Heart right ventricle (tissue), 16 donors: ENCODE measurements around the gene MEF2B. TPM values are rescaled to one million over a fixed set of nuclear protein-coding genes. Genes with fewer than 3 reads are reported as not detected.

Experiments used
- ATAC-seq, 8 donors: fragments of 200-7000 bp; cut with Tn5 transposase; one replicate each; pipeline ENCODE4 v1.9.1; 2020; ENCODE audit warnings: mild to moderate bottlenecking in 8 of 8, moderate library complexity in 8 of 8, moderate number of reproducible peaks in 1 of 8
- DNase-seq, 2 donors: peaks; one replicate each; pipeline ENCODE4 v3.0.0-alpha.2; 2020
- H3K27ac ChIP-seq, 10 donors: fragments of 200-600 bp; sonication (generic) in 2 of 10; one replicate each; pipeline versions ENCODE4 v1.5.0 to v1.8.0; 2020 to 2022; ENCODE audit warnings: mild to moderate bottlenecking in 3 of 10
- H3K27me3 ChIP-seq, 7 donors: fragments of 200-600 bp; one replicate each; pipeline ENCODE4 v1.8.0; 2021 to 2022; ENCODE audit warnings: mild to moderate bottlenecking in 2 of 7
- H3K36me3 ChIP-seq, 9 donors: fragments of 200-600 bp; sonication (generic) in 1 of 9; one replicate each; pipeline versions ENCODE4 v1.5.0 to v1.8.0; 2020 to 2022; ENCODE audit warnings: mild to moderate bottlenecking in 2 of 9
- H3K4me1 ChIP-seq, 9 donors: fragments of 200-600 bp; sonication (generic) in 1 of 9; one replicate each; pipeline versions ENCODE4 v1.5.0 to v1.8.0; 2020 to 2022; ENCODE audit warnings: mild to moderate bottlenecking in 4 of 9
- H3K4me3 ChIP-seq, 10 donors: fragments of 200-600 bp; sonication (generic) in 2 of 10; one replicate each; pipeline versions ENCODE4 v1.5.0 to v1.8.0; 2020 to 2022; ENCODE audit warnings: mild to moderate bottlenecking in 7 of 10, moderate library complexity in 2 of 10
- H3K9me3 ChIP-seq, 11 donors: fragments of 200-600 bp in 10 of 11; sonication (generic) in 2 of 11; one replicate each; pipeline versions ENCODE4 v1.5.0 to v1.8.0; 2013 to 2022; ENCODE audit warnings: mild to moderate bottlenecking in 2 of 11, control low read depth in 1 of 11, moderate library complexity in 1 of 11
- CTCF ChIP-seq, 9 donors: fragments of 200-600 bp; sonication (generic) in 2 of 9; IDR thresholded peaks; one replicate each; pipeline versions ENCODE4 v1.5.0 to v1.8.0; 2021 to 2022; ENCODE audit warnings: antibody characterized with exemption in 9 of 9, mild to moderate bottlenecking in 5 of 9, moderate library complexity in 1 of 9
- WGBS, 2 donors: extraction: QIAGEN DNeasy Blood & Tissue Kit; methylation state at CpG; one replicate each; pipeline ENCODE4 v1.1.7; 2013; ENCODE audit warnings: inconsistent platforms in 1 of 2; 5-methylcytosine and 5-hydroxymethylcytosine counted together
- intact Hi-C, 10 donors: fragments of 100-400 bp; cut with DNase I; formaldehyde crosslinking; loops; one replicate each; pipeline versions ENCODE4 v1.11.1 to v1.14.2; 2022
- long read RNA-seq, 3 donors: library from polyadenylated mRNA; unstranded; transcript quantifications; one replicate each; pipeline ENCODE4 v2.0.0, GENCODE V29; 2020 to 2021
- polyA plus RNA-seq, 2 donors: library from polyadenylated mRNA; stranded (reverse); fragments of 200-250 nt; gene quantifications; one replicate each; pipeline ENCODE4 v1.2.3, GENCODE V29; 2013
- total RNA-seq, 10 donors: library from RNA; stranded (reverse); fragmentation: NEBNext Ultra II Directional in 3 of 10; extraction: Animal tissue kit (Norgen Biotek cat#: 25700) in 3 of 10; gene quantifications; one replicate each; pipeline versions ENCODE4 v1.2.1 to v1.2.4, GENCODE V29; 2021 to 2023
- donor health status: Arrhythmogenic right ventricular cardiomyopathy.
- donor health status: ischemic (EF 13 %, LVEDD 7.1; RV severe dilation, severe dysfunction).
- donor health status: healthy with polysubstance abuse.
- donor health status: DM: no; HTN: yes; CAD: no.
- donor health status: DM: no; HTN: no; CAD: no.
- donor health status: ischemic (EF 25% LVEDD 6.9; RV normal size, moderate dysfunction).
- donor health status: ischemic (EF 25% LVEDD 5.7; RV mildly dilated, moderate dysfunction).
- donor health status: healthy.
- donor health status: DM: yes; HTN: yes; CAD: no.
- donor health status: Ischemic cardiomyopathy.
- donor health status: ischemic (EF 35%, LVEDD 5.7; RV mildly dilated, moderate dysfunction).
- donor health status: nonischemic (EF 11% LVEDD 7.7; RV severe dilation, severe dysfunction).
- donor health status: DM: yes; HTN: yes; CAD: no.
- donor health status: PGD.
- donor health status: ischemic (EF 29% LVEDD 5.4; RV normal size, mild dysfunction).
- donor health status: nonischemic (EF 23%, LVEDD 6.1; RV moderate dilation, normal function).

MEF2B gene
- total RNA-seq = under 1 TPM in 7 of 10 donors, not detected in 3; 0.34 to 0.99 (median 0.54) TPM
- polyA plus RNA-seq = 1 to 10 TPM in 1 of 2 donors, under 1 TPM in 1; 0.41 to 2.3 TPM
- long read RNA-seq, donor 1 = 0 reads
- long read RNA-seq, donor 2 = 0 reads
- long read RNA-seq, donor 3, partial matches to known transcripts = 0 of 1 reads
- long read RNA-seq, donor 3, other reads (novel, unspliced or antisense) = 1 of 1 reads

DNA sequence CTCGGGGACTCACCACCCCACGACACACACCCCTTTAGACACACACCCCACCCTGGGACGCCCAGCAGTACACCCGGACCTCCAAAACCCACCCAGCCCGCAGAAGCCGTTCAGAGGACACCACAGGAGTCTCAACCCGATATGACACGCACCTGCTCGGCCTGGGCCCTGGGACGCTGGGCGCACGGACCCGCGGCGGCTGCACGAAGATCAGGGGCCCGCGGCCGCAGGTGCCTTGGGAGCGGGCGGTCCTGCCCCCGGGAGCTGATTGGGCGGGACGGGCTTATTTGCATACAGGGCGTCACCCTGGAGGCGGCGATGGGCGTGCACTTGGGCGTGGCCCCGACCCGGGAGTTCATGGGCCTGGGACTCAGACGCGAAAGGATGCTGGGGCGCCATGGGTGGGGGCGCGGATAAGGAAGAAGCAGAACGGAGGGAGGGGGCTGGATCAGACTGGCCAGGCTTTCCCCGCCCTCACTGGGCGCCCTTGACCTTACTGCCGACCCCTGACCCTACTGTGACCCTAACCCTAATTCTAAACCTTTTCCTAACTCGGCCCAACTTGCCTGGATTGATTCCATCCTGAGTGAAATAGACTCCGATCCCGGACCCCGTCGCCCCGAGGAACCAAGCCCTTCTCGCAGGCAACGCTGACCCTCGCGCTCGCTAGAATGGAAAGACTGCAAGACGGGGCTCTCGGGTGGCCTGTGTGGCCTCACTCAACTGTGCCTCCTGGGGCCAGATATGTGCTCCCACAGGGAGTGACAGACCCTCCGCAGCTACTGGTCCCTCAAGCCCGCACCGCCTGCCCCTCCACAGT lies at the start of gene MEF2B:
Gene MEF2B, minus strand, starts transcription at position 211 of the 820 bp plus-strand sequence. CDS start 19,528 bp downstream, outside the sequence.
- WGBS, 2 donors = 8 to 13% methylated on average over 55 to 56 of the region's 56 CpGs

DNA sequence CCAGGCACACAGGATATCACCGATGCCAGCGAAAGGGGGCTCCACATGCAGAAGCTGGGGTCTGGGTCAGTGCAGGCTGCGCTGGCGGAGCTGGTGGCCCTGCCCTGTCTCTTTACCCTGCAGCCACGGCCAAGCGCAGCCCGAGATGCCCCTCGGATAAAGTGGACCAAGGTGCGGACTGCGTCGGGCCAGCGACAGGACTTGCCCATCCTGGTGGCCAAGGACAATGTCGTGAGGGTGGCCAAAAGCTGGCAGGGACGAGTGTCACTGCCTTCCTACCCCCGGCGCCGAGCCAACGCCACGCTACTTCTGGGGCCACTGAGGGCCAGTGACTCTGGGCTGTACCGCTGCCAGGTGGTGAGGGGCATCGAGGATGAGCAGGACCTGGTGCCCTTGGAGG lies 48.8 kb upstream of the MEF2B start:
- Histone ChIP-seq H3K27me3 (peaks cover 0 to 52% (median 33%) of the 10 kb centered on the region in 7 donors), H3K4me1 (no peaks in the 10 kb centered on the region), H3K27ac (no peak overlapping the region), H3K9me3 (peaks cover 0 to 7% (median 0%) of the 10 kb centered on the region in 11 donors), H3K36me3 (no peaks in the 10 kb centered on the region), H3K4me3 (no peak overlapping the region)
- 86 to 87% methylated on average over 21 of the region's 21 CpGs for WGBS, 2 donors
- TF ChIP-seq CTCF (IDR thresholded peaks at IDR 0.05) = no peak
- no peak for ATAC-seq
- intact Hi-C loops = no loop called here
- DNase-seq = no peak

More for the DNA sequence above, at the start of gene MEF2B:
- Histone ChIP-seq H3K36me3 (peaks cover 0 to under 1% (median 0%) of the 10 kb centered on the region in 9 donors), H3K27me3 (no peaks in the 10 kb centered on the region), H3K4me1 (peaks cover 0 to 31% (median 10%) of the 10 kb centered on the region in 9 donors), H3K27ac (peak within 1 kb of the TSS in 2 of 10 donors; percentile 10 to 40), H3K9me3 (no peaks in the 10 kb centered on the region), H3K4me3 (peak within 1 kb of the TSS in 8 of 10 donors; percentile 11 to 48 (median 38))
- peak; percentile 80 to 81 for DNase-seq
- TF ChIP-seq CTCF (IDR thresholded peaks at IDR 0.05) = no peak
- peak; percentile 88 to 95 (median 91) for ATAC-seq
- intact Hi-C loops = no loop called here

DNA sequence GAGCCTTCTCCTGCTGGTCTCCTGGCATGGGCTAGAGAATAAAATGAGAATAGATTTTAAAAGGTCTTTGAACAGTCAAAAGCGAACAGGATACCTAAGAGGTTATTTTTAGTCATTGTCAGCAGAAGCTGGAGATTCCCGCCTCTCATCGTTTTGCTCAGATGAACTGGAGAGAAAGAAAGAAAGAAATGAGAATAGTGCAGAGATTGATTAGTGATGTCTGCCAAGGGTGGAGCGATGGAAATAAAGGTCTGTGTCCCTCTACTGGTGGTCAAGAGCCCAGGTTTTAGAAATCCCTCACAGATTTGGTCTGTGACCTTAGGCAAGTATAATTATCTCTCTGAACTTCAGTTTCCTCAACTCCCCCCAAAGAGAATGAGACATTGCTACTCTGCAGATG lies 47.0 kb upstream of the MEF2B start:
- ATAC-seq (no peak), DNase-seq (no peak)
- WGBS, 2 donors = 48% methylated on average over 4 of the region's 4 CpGs
- no peak overlapping the region for H3K4me3 ChIP-seq
- intact Hi-C loops = no loop called here
- no peaks in the 10 kb centered on the region for H3K36me3 ChIP-seq
- TF ChIP-seq CTCF (IDR thresholded peaks at IDR 0.05) = no peak
- peaks cover 0 to 7% (median 0%) of the 10 kb centered on the region in 11 donors for H3K9me3 ChIP-seq
- no peaks in the 10 kb centered on the region for H3K4me1 ChIP-seq
- H3K27ac ChIP-seq = no peak overlapping the region
- peaks cover 0 to 52% (median 47%) of the 10 kb centered on the region in 7 donors for H3K27me3 ChIP-seq

GRCh38 chr19:19215792-19216191 lies 45.7 kb upstream of the MEF2B start:
- Histone ChIP-seq H3K27me3 (peaks cover 0 to 63% (median 56%) of the 10 kb centered on the region in 7 donors), H3K36me3 (no peaks in the 10 kb centered on the region), H3K4me3 (no peak overlapping the region), H3K4me1 (no peaks in the 10 kb centered on the region), H3K27ac (no peak overlapping the region), H3K9me3 (peaks cover 0 to 7% (median 0%) of the 10 kb centered on the region in 11 donors)
- no peak for ATAC-seq
- intact Hi-C loops = no loop called here
- TF ChIP-seq CTCF (IDR thresholded peaks at IDR 0.05) = no peak
- 75 to 77% methylated on average over 4 of the region's 4 CpGs for WGBS, 2 donors
- no peak for DNase-seq
